ENCODE results near the gene VIPR2.
"Not testable (repeated sequence)": the region's sequence is repeated elsewhere in the genome, so short reads cannot be mapped to it uniquely, and the experiment has no call there.

The VIPR2 gene

DNA sequence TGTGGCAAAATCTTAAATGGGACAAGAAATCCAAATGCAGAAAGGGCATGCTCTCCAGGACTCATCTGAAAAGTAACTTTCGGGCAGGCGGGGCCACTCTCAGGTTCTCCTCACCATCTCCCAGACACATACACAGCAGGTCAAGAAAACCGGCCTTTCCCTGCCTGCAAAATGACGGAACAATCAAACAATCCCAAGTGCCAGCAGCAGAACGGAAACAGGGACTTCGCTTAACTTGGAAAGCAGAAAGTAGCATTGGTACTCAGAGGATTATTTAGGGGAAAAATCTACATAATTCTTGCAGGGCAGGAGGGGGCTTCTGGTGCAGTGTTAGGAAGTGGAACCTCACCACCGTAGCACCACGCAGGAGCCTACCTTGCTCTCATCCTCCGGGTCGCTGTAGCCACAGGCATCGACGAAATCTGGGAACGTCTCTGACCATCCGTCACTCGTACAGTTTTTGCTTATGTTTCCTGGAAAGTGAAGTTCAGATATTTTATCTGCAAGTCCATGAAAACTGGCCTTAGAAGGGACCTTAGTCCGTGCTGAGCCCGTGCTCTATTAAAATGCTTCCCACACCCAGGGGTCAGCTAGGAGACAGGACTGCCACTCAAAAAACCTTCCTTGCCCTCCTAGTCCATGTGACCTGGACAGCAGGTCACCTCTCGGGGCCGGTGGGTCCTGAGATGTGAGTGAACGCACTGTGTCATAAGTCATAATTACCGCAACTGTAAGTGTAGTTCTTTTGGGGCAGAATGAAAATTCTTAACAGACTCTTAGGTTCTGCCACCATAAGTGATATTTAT is 41.1 kb downstream of the VIPR2 start:
- no peak for ATAC-seq

DNA sequence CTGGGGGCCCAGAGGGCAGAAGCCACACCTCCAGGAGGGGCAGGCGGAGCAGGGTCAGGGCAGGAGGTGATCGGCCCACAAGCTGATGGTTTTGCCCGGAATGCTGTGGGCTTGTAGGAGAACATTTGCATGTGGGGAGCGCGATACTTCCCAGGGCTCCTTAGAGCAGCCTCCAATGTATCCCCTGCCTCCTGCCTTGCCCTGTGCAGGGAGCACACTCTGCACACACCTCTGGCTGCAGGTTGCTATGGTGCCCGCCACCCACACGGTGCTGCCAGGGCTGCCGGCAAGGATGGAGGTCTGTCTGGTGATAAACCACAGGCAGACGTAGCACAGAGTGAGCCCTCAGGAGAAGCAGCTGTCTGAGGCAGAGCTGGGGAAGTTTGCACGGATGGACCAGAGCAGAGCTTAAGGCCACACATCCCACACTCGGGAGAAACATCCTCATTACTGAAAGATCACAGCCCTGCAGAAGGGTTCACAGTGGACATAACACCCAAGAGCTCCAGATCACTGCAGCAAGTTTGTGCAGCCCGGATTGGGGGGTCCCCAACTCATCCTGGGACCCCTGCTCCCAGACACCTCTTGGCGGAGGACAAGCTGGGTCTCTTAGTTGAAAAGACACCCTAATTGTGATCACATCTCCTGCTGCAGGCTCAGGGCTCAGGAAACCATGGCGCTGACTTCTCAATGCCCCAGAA is 41.8 kb downstream of the VIPR2 start:
- ATAC-seq: no peak

DNA sequence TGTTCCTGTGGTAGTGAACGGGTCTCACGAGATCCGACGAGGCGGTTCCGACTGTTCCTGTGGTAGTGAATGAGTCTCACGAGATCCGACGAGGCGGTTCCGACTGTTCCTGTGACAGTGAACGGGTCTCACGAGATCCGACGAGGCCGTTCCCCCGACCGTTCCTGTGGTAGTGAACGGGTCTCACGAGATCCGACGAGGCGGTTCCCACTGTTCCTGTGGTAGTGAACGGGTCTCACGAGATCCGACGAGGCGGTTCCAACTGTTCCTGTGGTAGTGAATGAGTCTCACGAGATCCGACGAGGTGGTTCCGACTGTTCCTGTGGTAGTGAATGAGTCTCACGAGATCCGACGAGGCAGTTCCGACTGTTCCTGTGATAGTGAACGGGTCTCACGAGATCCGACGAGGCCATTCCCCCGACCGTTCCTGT is 43.0 kb downstream of the VIPR2 start:
- ATAC-seq: not testable (repeated sequence)

- ATAC-seq: not testable (repeated sequence)
Measured at GRCh38 chr7:159101083-159101395, 43.6 kb downstream of the VIPR2 start.

DNA sequence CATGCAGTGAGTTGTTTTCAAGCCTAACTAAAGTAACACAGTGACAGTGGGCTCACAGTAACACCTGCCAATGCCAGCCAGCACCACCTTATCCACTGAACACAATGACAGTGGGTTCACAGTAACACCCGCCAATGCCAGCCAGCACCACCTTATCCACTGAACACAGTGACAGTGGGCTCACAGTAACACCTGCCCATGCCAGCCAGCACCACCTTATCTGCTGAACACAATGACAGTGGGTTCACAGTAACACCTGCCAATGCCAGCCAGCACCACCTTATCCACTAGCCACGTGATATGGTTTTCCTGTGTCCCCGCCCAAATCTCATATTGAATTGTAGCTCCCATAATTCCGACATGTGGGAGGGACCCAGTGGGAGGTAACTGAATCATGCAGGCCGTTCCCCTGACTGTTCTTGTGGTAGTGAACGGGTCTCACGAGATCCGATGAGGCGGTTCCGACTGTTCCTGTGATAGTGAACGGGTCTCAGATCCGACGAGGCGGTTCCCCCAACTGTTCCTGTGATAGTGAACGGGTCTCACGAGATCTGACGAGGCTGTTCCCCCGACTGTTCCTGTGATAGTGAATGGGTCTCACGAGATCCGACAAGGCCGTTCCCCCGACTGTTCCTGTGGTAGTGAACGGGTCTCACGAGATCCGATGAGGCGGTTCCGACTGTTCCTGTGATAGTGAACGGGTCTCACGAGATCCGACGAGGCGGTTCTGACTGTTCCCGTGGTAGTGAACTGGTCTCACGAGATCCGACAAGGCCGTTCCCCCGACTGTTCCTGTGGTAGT is 44.2 kb downstream of the VIPR2 start:
- not testable (repeated sequence) for ATAC-seq

- ATAC-seq: no peak
Measured at GRCh38 chr7:159099711-159100231, 44.9 kb downstream of the VIPR2 start.

DNA sequence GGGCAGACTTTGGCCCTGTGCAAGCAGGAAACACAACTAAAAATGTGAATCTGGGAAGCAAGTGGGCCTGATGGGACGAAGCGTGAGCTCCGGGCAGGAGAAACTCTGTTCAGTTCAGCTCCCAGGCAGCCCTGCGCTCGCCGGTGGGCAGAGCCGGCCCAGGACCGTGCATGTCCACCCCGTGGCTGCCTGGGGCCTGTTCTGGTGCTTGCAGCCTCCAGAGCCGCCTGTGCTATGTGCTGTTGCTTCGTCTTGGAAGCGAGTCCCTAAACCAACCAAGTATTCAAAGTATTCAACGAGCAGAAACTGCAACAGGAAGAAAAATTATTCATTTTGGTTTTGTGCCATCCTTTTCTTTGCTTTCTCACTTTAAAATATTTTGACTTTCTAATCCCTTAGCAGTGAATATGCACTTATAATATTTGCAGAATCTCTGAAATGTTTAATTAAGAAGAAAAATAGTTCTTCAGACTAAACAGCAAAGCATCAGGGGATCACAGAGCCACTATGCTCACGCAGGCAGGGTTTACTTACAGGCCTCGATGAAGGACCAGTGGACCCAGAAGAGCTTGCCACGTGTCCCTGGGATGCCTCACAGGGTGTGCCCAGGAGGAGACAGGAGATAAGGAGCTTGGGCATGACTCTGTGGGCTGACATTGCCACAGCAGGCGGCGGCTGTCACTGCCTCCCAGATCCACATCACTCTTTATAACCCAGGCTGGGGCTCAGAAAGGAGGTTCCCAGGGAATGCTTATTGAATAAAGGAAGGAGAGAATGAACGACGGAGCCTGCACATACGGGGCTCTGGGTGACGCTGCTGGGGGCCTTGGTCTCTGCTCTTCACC is 45.6 kb downstream of the VIPR2 start:
- no peak for ATAC-seq

DNA sequence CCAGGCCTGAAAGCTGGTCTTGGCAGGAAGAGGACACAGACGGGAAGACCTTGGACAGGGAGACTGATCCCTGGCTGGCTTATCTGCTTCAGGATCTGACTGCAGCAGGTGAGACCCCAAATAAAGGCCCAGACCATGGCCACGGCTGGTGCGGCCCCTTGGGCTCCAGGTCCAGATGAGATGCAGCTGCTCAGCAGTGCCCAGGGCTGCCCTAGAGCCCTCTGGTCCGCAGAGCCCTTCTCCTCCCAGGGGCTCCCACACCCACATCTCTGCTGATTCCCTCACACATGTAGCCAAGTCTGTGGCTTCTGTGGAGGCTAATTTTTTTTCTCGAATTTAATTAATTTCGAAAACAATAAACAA is 46.3 kb downstream of the VIPR2 start:
- ATAC-seq: no peak

DNA sequence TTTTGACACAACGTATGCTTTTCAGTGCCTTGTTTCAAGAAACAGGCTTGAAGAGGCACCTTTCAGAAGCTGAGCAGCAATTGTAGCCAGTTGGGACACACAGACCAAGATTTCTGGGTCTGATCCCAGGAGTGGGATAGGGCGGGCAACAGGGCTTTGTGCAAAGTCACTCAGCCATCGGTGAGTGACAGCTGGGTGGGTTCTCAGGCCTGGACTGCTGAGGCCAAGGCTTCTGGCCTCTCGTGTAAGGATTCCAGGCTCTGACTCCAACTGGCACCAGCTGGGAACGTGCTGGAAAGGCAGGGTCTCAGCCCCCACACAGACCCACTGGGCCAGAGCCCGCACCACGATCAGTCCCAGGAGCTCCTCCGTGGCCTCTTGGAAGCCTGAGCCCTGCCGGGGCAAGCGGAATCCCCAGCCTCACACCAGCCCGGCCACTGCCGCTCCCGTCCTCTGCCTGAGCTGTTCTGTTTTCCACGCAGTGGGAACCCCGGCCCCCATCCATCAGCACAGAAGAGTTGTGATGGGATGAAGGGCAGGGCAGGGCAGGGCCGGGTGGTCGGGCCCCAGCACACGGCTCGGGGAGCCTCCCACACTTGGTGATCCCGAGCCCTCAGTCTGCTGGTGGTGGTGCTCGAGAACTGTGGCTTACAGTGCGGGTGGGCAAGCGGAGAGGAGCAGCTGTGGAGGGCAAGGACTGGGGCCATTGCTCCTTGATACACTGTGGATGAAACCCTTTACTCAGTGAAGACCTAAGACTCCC is 46.8 kb downstream of the VIPR2 start:
- no peak for ATAC-seq

- ATAC-seq: no peak
Measured at GRCh38 chr7:159096736-159097581, 47.7 kb downstream of the VIPR2 start.

GRCh38 chr7:159095979-159096411 is 48.7 kb downstream of the VIPR2 start:
- no peak for ATAC-seq

GRCh38 chr7:159094919-159095915 is 49.5 kb downstream of the VIPR2 start:
- ATAC-seq: no peak

GRCh38 chr7:159094023-159094740 is 50.5 kb downstream of the VIPR2 start:
- no peak for ATAC-seq

DNA sequence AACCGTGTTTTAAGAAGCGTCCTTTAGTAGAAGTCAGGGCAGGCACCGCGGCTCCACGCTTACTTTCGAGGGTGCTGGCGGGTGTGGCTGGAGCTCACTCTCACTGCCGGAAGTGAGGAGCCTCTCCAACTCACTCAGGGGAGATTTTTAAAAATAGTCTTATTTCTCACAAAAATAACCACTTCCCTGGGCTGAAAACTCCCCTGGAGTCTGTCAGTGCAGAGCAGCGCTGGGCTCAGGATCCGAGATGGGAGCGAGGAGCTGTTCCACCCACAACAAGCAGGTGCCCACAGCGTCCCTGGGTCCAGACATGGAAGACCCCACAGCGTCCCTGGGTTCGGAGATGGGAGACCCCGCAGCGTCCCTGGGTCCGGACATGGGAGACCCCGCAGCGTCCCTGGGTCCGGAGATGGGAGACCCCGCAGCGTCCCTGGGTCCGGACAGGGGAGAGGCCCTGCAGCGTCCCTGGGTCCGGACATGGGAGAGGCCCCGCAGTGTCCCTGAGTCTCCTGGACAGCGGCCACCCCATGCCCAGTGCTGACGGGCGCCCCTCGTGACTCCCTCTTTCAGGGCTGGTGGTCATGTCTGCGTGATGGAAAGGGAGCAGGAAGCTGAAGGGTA is 51.2 kb downstream of the VIPR2 start:
- ATAC-seq: no peak

GRCh38 chr7:159092701-159093121 is 52.0 kb downstream of the VIPR2 start:
- no peak for ATAC-seq

DNA sequence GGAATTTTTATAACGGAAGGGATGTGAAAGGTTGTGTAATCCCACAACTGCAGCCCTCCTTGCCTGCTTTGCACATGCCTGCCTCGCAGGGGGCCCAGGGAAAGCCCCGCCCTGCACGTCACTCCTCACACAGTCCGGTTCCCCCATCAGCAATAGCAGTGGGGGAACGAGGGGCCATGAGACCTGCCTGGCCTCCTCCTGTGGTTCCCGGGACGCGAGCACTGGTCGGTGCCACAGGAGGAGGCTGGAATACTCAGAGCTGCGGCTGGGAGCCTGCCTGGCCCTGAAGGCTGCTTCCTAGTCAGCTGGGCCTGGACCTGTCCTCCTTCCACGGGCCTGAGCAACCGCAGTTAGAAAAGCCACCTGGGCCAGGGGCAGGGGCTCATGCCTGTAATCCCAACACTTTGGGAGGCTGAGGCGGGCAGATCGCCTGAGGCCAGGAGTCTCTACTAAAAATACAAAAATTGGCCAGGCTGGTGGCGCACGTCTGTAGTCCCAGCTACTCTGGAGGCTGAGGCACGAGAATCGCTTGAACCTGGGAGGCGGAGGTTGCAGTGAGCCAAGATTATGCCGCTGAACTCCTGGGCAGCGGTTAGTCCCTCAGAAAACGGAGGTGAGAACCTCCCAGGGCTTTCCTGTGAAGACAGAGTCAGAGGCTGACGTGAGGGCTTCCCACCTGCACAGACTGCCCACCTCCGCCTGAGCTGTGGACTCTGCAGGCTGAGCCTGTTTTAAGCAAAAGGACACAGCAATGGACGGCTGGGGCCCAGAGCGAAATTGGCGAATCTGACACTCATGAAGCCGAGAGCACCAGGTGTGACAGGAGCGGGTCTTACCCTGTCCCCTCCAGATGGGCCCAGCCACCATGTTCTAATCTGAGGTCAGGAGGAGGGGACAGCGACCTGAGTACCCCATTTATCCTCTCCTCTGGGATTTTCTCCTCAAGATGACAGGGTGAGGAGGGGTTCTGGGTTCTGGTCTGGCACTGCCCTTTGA is 52.9 kb downstream of the VIPR2 start:
- ATAC-seq: no peak

DNA sequence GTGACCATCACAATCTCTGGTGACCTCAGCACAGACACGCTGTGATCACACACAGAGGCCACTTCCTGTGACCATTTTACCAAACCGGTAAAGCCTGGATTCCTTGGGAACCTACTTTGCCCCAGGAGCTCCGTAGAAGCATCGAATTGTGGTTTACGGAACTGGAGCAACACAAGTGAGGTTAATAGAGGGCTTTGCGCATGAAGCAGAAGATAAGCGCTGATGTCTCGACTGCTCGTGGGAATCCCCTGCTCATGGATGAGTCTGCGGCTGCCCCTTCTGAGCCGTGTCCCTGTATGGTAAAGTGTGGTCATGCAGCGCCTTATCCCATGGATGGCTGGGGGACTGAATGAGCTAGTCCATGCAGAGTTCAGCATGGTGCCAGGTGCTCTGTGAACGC is 53.6 kb downstream of the VIPR2 start:
- ATAC-seq: no peak

Measured in activated CD4-positive, CD25-positive, alpha-beta regulatory T cell treated with anti-CD3 and anti-CD28 coated beads, Interleukin-2, amount 50 U/mL, for 24 hours (primary cell).